ENCODE results near the gene VPS26C. TPM values are rescaled to one million over a fixed set of nuclear protein-coding genes. Genes with fewer than 3 reads are reported as not detected.

Gene VPS26C
- total and polyA plus RNA-seq, 2 of the 8 experiments (the other 6 are each of a cell fraction or from before 2014, with no cell fraction given), result 43.5 to 71.6 TPM

DNA sequence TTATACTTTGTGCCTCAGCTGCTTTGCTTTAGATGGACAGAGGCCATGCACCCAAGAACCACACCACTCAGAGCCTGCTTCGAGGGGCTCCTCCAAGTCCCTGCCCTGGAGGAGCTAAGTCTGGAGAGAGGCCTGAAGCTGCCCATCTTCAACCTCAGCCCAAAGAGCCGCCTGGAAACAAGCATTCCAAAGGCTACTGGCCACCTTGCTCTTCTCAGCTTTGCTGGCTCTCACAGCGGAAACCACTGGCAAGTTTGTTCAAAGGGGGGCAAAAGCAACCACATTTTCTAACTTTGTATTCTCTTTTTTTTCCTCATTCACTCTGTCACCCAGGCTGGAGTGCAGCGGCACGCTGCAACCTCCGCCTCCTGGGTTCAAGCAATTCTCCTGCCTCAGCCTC is 23.2 kb downstream of the VPS26C start (continued):
- TF ChIP-seq, protein P1, sequence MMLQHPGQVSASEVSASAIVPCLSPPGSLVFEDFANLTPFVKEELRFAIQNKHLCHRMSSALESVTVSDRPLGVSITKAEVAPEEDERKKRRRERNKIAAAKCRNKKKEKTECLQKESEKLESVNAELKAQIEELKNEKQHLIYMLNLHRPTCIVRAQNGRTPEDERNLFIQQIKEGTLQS (IDR thresholded peaks at IDR 0.05; ENCODE audit: insufficient read depth, low read depth, low read length), result no peak
- TF ChIP-seq, protein P2, sequence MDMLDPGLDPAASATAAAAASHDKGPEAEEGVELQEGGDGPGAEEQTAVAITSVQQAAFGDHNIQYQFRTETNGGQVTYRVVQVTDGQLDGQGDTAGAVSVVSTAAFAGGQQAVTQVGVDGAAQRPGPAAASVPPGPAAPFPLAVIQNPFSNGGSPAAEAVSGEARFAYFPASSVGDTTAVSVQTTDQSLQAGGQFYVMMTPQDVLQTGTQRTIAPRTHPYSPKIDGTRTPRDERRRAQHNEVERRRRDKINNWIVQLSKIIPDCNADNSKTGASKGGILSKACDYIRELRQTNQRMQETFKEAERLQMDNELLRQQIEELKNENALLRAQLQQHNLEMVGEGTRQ (IDR thresholded peaks at IDR 0.05; ENCODE audit: low read length), result no peak
- TF ChIP-seq FOSL1 (IDR thresholded peaks at IDR 0.05; ENCODE audit: insufficient read depth, low read depth, low read length), result no peak
- TF ChIP-seq KDM5A (IDR thresholded peaks at IDR 0.05; ENCODE audit: low read length), result no peak
- no peak for TF ChIP-seq RAD21 (IDR thresholded peaks at IDR 0.05 in 1 of 2, conservative IDR thresholded peaks at IDR 0.05 in 1 of 2; ENCODE audit: low read depth in 2 of 2, low read length in 2 of 2)
- no peak for TF ChIP-seq HDAC6 (IDR thresholded peaks at IDR 0.05; ENCODE audit: low read depth, low read length)
